Measurements from ENCODE around the gene ARF4. TPM values are rescaled to one million over a fixed set of nuclear protein-coding genes. Genes with fewer than 3 reads are reported as not detected.
A peak's percentile ranks its signal among the peaks of the same experiment; 100 is the strongest.

ARF4 gene
- polyA plus RNA-seq, 1 donor (not counting 4 experiments of a cell fraction or from before 2014, with no cell fraction given): 344 TPM

GRCh38 chr3:57544181-57545125 lies 52.7 kb downstream of the ARF4 start, which contains the start of gene DNAH12:
TSS of gene DNAH12 (minus strand) at chr3:57544344. CDS start at chr3:57542870, 1,474 bp downstream.
- Histone ChIP-seq H3K4me2 (ENCODE audit: control insufficient read depth, extremely low read depth, insufficient read depth, low read depth, low read length) (peak within 1 kb of the TSS; percentile 70), H3K9ac (ENCODE audit: control insufficient read depth, extremely low read depth, insufficient read depth, low read length) (peak within 1 kb of the TSS; percentile 19), H3K9me3 (ENCODE audit: control insufficient read depth, low read depth, low read length) (no peaks in the 10 kb centered on the region), H3K4me3 (ENCODE audit: control insufficient read depth in 2 of 3, extremely low read depth in 1 of 3, insufficient read depth in 2 of 3, low read depth in 1 of 3, low read length in 3 of 3) (peak within 1 kb of the TSS in 2 of 3 experiments; percentile 41 to 48), H2AFZ (ENCODE audit: control insufficient read depth, low read length) (peak within 1 kb of the TSS; percentile 76), H4K20me1 (ENCODE audit: control insufficient read depth, extremely low read depth, insufficient read depth, low read length) (no peaks in the 10 kb centered on the region), H3K9me1 (ENCODE audit: control insufficient read depth, extremely low read depth, insufficient read depth, low read length) (no peaks in the 10 kb centered on the region), H3K27me3 (ENCODE audit: control insufficient read depth, extremely low read depth, insufficient read depth, low read length) (no peaks in the 10 kb centered on the region), H3K36me3 (ENCODE audit: control insufficient read depth in 2 of 2, extremely low read depth in 1 of 2, insufficient read depth in 2 of 2, low read length in 2 of 2) (no peaks in the 10 kb centered on the region), H3K27ac (ENCODE audit: control insufficient read depth, insufficient read depth, low read length) (no peak within 1 kb of the TSS), H3K4me1 (ENCODE audit: control insufficient read depth, extremely low read depth, insufficient read depth, low read length) (peaks cover 10% of the 10 kb centered on the region), H3K79me2 (ENCODE audit: control insufficient read depth, insufficient read depth, low read length) (no peaks in the 10 kb centered on the region)
- dilution Hi-C loops (cut with MboI; ENCODE audit: extremely low pct_ligation_motif_present, low sequenced_read_pairs): no loop called here
- no peak for DNase-seq (ENCODE audit: low read depth, low spot score)
- no peak for TF ChIP-seq CTCF (optimal IDR thresholded peaks at IDR 0.05 in 1 of 3, IDR thresholded peaks at IDR 0.05 in 1 of 3, conservative IDR thresholded peaks at IDR 0.05 in 1 of 3; ENCODE audit: extremely low read depth in 1 of 3, insufficient read depth in 2 of 3, low read length in 3 of 3)
- TF ChIP-seq EZH2 (IDR thresholded peaks at IDR 0.05; ENCODE audit: low read length): no peak
- FAIRE-seq: no peak

DNA sequence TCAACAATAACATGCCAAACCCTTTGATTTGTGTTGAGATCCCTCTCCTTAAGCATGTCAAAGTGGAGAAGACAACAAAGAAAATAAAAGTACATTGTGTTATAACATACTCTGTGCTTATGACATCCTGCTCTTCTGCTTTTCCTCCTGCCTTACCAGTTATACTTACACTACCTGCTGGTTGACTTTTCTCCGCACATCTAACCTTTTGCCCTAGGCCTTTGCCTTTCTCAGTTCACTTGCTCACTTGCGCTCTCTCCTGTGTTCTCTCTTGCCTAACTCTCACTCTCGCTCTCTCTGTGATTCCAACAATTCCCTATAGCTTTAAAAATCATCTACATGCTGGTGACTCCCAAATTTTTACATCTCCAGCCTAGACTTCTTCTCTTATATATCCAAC lies 58.7 kb downstream of the ARF4 start:
- no peak for TF ChIP-seq EZH2 (IDR thresholded peaks at IDR 0.05; ENCODE audit: low read length)
- no peak for TF ChIP-seq CTCF (optimal IDR thresholded peaks at IDR 0.05 in 1 of 3, IDR thresholded peaks at IDR 0.05 in 1 of 3, conservative IDR thresholded peaks at IDR 0.05 in 1 of 3; ENCODE audit: extremely low read depth in 1 of 3, insufficient read depth in 2 of 3, low read length in 3 of 3)
- Histone ChIP-seq H3K9me3 (ENCODE audit: control insufficient read depth, low read depth, low read length) (no peaks in the 10 kb centered on the region), H3K27me3 (ENCODE audit: control insufficient read depth, extremely low read depth, insufficient read depth, low read length) (no peaks in the 10 kb centered on the region), H3K9me1 (ENCODE audit: control insufficient read depth, extremely low read depth, insufficient read depth, low read length) (no peaks in the 10 kb centered on the region), H3K4me1 (ENCODE audit: control insufficient read depth, extremely low read depth, insufficient read depth, low read length) (no peaks in the 10 kb centered on the region), H2AFZ (ENCODE audit: control insufficient read depth, low read length) (no peak overlapping the region), H3K36me3 (ENCODE audit: control insufficient read depth in 2 of 2, extremely low read depth in 1 of 2, insufficient read depth in 2 of 2, low read length in 2 of 2) (no peaks in the 10 kb centered on the region), H3K4me2 (ENCODE audit: control insufficient read depth, extremely low read depth, insufficient read depth, low read depth, low read length) (no peak overlapping the region), H3K9ac (ENCODE audit: control insufficient read depth, extremely low read depth, insufficient read depth, low read length) (no peak overlapping the region), H4K20me1 (ENCODE audit: control insufficient read depth, extremely low read depth, insufficient read depth, low read length) (no peaks in the 10 kb centered on the region), H3K27ac (ENCODE audit: control insufficient read depth, insufficient read depth, low read length) (no peak overlapping the region), H3K79me2 (ENCODE audit: control insufficient read depth, insufficient read depth, low read length) (no peaks in the 10 kb centered on the region), H3K4me3 (ENCODE audit: control insufficient read depth in 2 of 3, extremely low read depth in 1 of 3, insufficient read depth in 2 of 3, low read depth in 1 of 3, low read length in 3 of 3) (no peak overlapping the region)
- FAIRE-seq (no peak), DNase-seq (ENCODE audit: low read depth, low spot score) (no peak)
- dilution Hi-C loops (cut with MboI; ENCODE audit: extremely low pct_ligation_motif_present, low sequenced_read_pairs): no loop called here

Measured in keratinocyte (primary cell).